HEK293 (cell line): Measurements from ENCODE around the gene C7orf33.

ENCODE experiments used
- CTCF ChIA-PET: fragments of 350-600 bp; formaldehyde crosslinking; extraction: SDS; loops from one replicate; lab custom pipeline; 2021; ENCODE audit warnings: antibody characterized with exemption; lab: Yijun Ruan, JAX
- POLR2A ChIA-PET: fragments of 300-600 bp; formaldehyde crosslinking; extraction: SDS; loops from one replicate; lab custom pipeline; 2020; ENCODE audit warnings: antibody characterized with exemption, inconsistent platforms; lab: Yijun Ruan, JAX
- H3K27ac ChIP-seq: fragments of 200-500 bp; sonication (Bioruptor generic); 2 replicates; pipeline ENCODE4 v1.5.1; 2014; ENCODE audit warnings: low read depth, low read length, control low read depth, inconsistent platforms; ENCODE audit errors: extremely low read depth
- H3K36me3 ChIP-seq, 2 experiments: fragments of 200-500 bp in 1 of 2; sonication (Bioruptor generic) in 1 of 2; 1 replicate in 1 of 2; 2 replicates in 1 of 2; pipeline ENCODE4 v1.5.1; 2014 to 2017; ENCODE audit warnings: inconsistent platforms in 2 of 2, low read length in 2 of 2; ENCODE audit not compliant: control insufficient read depth in 2 of 2, insufficient read depth in 1 of 2
- H3K4me1 ChIP-seq: fragments of 200-500 bp; sonication (Bioruptor generic); 2 replicates; pipeline ENCODE4 v1.5.1; 2014; ENCODE audit warnings: mild to moderate bottlenecking, low read length, inconsistent platforms; ENCODE audit not compliant: control insufficient read depth, insufficient read depth
- H3K4me3 ChIP-seq: 2 replicates; pipeline ENCODE4 v1.5.1; 2011; ENCODE audit warnings: low read depth, mild to moderate bottlenecking, control low read depth, low read length, moderate library complexity
- H3K9me3 ChIP-seq: fragments of 200-500 bp; sonication (Bioruptor generic); 2 replicates; pipeline ENCODE4 v1.5.1; 2014; ENCODE audit warnings: low read depth, low read length, inconsistent platforms; ENCODE audit not compliant: control insufficient read depth, insufficient read depth
- PRDM1 ChIP-seq: fragments of 450-650 bp; formaldehyde crosslinking; IDR thresholded peaks from 2 replicates; pipeline ENCODE4; 2016; ENCODE audit warnings: missing biosample characterization, missing genetic modification characterization
- ZBTB48 ChIP-seq: fragments of 450-650 bp; formaldehyde crosslinking; IDR thresholded peaks from 2 replicates; pipeline ENCODE4 v1.5.1; 2016; ENCODE audit warnings: missing biosample characterization, missing genetic modification characterization
- ZNF155 ChIP-seq: fragments of 450-650 bp; formaldehyde crosslinking; IDR thresholded peaks from 2 replicates; pipeline ENCODE4 v1.5.1; 2016; ENCODE audit warnings: missing biosample characterization, missing genetic modification characterization
- ZNF19 ChIP-seq: fragments of 450-650 bp; formaldehyde crosslinking; IDR thresholded peaks from 2 replicates; pipeline ENCODE4; 2016; ENCODE audit warnings: missing biosample characterization, missing genetic modification characterization, low read depth
- ZNF274 ChIP-seq, 2 experiments: fragments of 200-500 bp in 1 of 2; fragments of 450-650 bp in 1 of 2; sonication (Bioruptor generic) in 1 of 2; formaldehyde crosslinking in 1 of 2; IDR thresholded peaks; 2 replicates each; pipeline versions ENCODE4 v1.5.1 to v1.6.1; 2014 to 2016; ENCODE audit warnings: borderline replicate concordance in 1 of 2, inconsistent platforms in 1 of 2, low read length in 1 of 2, missing biosample characterization in 1 of 2, missing genetic modification characterization in 1 of 2
- ZNF530 ChIP-seq: fragments of 450-650 bp; formaldehyde crosslinking; IDR thresholded peaks from 2 replicates; pipeline ENCODE4 v1.5.1; 2016; ENCODE audit warnings: low read depth, missing biosample characterization, missing genetic modification characterization
- ZNF555 ChIP-seq: fragments of 450-650 bp; formaldehyde crosslinking; conservative IDR thresholded peaks from 2 replicates; pipeline ENCODE4 v1.5.1; 2017; ENCODE audit warnings: missing biosample characterization, mild to moderate bottlenecking, missing genetic modification characterization, inconsistent platforms
- ZNF571 ChIP-seq: fragments of 450-650 bp; formaldehyde crosslinking; IDR thresholded peaks from 2 replicates; pipeline ENCODE4 v1.5.0; 2017; ENCODE audit warnings: missing biosample characterization, missing genetic modification characterization
- TF ChIP-seq, protein P1 (sequence below): fragments of 450-650 bp; formaldehyde crosslinking; IDR thresholded peaks from 2 replicates; pipeline ENCODE4 v1.5.1; 2016; ENCODE audit warnings: missing biosample characterization, missing genetic modification characterization
- TF ChIP-seq, protein P2 (sequence below): fragments of 450-650 bp; formaldehyde crosslinking; optimal IDR thresholded peaks from 2 replicates; pipeline ENCODE3; 2016; ENCODE audit warnings: missing biosample characterization, mild to moderate bottlenecking, missing genetic modification characterization
- TF ChIP-seq, protein P3 (sequence below): fragments of 450-650 bp; formaldehyde crosslinking; IDR thresholded peaks from 2 replicates; pipeline ENCODE4 v1.5.1; 2017; ENCODE audit warnings: missing biosample characterization, missing genetic modification characterization
- TF ChIP-seq, protein P4 (sequence below): fragments of 450-650 bp; formaldehyde crosslinking; IDR thresholded peaks from 2 replicates; pipeline ENCODE4 v1.5.1; 2016; ENCODE audit warnings: missing biosample characterization, missing genetic modification characterization
- TF ChIP-seq, protein P5 (sequence below): fragments of 450-650 bp; formaldehyde crosslinking; IDR thresholded peaks from 2 replicates; pipeline ENCODE4 v1.5.1; 2016; ENCODE audit warnings: missing biosample characterization, missing genetic modification characterization

The C7orf33 gene

DNA sequence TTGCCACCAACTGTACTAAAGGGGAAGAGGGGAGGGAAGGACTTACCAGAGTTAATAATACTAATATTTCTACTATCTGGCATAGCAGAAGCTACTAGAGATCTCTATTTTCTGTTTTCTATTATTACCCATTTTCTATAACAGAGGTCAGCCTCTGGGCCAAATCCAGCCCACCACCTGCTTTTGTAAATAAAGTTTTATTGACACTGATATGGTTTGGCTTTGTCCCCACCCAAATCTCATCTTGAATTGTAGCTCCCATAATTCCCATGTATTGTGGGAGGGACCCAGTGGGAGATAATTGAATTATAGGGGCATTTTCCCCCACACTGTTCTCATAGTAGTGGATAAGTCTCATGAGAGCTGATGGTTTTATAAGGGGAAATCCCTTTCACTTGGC is 62.2 kb downstream of the C7orf33 start:
- no peaks in the 10 kb centered on the region for H3K4me1 ChIP-seq
- H3K27ac ChIP-seq = no peak overlapping the region
- H3K36me3 ChIP-seq = no peaks in the 10 kb centered on the region
- ChIA-PET CTCF (interaction anchor here (0.5 kb wide), 1 partner anchor 622 kb away, joined by 3 read pairs; no protein-coding TSS in a partner anchor), POLR2A (no interaction called here)
- no peaks in the 10 kb centered on the region for H3K9me3 ChIP-seq
- H3K4me3 ChIP-seq = no peak overlapping the region
- TF ChIP-seq, protein P1, sequence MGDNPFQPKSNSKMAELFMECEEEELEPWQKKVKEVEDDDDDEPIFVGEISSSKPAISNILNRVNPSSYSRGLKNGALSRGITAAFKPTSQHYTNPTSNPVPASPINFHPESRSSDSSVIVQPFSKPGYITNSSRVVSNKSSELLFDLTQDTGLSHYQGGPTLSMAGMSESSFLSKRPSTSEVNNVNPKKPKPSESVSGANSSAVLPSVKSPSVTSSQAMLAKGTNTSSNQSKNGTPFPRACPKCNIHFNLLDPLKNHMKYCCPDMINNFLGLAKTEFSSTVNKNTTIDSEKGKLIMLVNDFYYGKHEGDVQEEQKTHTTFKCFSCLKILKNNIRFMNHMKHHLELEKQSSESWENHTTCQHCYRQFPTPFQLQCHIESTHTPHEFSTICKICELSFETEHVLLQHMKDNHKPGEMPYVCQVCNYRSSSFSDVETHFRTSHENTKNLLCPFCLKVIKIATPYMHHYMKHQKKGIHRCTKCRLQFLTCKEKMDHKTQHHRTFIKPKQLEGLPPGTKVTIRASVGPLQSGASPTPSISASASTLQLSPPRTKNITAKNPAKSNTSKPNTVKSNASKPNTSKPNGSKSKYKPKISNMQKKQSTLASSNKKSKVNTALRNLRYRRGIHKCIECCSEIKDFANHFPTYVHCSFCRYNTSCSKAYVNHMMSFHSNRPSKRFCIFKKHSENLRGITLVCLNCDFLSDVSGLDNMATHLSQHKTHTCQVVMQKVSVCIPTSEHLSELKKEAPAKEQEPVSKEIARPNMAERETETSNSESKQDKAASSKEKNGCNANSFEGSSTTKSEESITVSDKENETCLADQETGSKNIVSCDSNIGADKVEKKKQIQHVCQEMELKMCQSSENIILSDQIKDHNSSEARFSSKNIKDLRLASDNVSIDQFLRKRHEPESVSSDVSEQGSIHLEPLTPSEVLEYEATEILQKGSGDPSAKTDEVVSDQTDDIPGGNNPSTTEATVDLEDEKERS (tag by site-specific recombination) = no peak
- TF ChIP-seq ZNF19 (tag by site-specific recombination) (no peak), ZNF274 (IDR thresholded peaks at IDR 0.05; ENCODE audit: low read length) (no peak), ZNF274 (tag by site-specific recombination; IDR thresholded peaks at IDR 0.05; ENCODE audit: borderline replicate concordance) (no peak), ZNF155 (tag by site-specific recombination) (no peak)
- TF ChIP-seq, all 188 proteins: peak for 0

DNA sequence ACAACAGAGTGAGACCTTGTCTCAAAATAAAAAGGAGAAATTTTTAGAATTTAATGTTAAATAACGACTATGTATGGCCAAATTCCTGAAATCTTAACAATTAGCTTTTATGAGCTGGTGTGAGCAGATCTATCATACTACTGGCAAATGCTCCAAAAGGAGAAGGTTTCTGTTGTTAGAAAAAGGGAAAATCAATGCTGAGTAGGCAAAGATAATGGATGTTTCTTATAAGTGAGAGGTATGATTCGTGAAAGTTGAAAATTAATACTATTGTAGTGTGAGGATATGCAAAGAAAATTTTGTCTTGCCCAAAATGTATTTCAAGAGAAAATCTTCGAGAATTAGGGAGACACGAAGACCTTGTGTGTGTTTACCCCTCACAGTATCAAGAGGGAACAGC is 67.4 kb downstream of the C7orf33 start:
- ChIA-PET POLR2A (no interaction called here), CTCF (interaction anchor here (0.6 to 1.1 kb wide), 2 partner anchors 82 to 178 kb away, joined by 3 to 4 read pairs; no protein-coding TSS in a partner anchor)
- Histone ChIP-seq H3K4me3 (no peak overlapping the region), H3K4me1 (no peaks in the 10 kb centered on the region), H3K9me3 (no peaks in the 10 kb centered on the region), H3K27ac (no peak overlapping the region), H3K36me3 (no peaks in the 10 kb centered on the region)
- TF ChIP-seq PRDM1 (tag by site-specific recombination) = 0 out of 2 replicates have a peak, but pooled peaks have one; percentile 18
- TF ChIP-seq ZNF530 (tag by site-specific recombination) = no peak

DNA sequence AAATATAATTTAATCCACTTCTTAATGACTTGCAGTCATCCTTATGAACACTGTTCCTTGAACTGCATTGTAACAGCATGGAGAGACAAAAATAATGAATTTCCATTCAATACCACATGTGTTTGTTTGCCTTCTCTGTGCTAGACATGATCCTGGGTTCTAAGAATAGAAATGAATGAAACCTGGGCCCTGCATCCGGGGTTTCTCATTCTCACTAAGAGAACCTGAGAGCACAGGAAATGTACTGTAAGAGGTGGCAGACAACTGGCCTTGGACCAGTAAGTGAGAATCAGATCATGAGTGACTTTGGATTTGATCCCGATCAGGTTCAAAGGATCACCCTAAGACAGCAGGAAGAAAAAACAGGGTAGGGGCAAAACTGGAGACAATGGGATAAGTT is 70.9 kb downstream of the C7orf33 start:
- H3K4me3 ChIP-seq = no peak overlapping the region
- ChIA-PET POLR2A (no interaction called here), CTCF (interaction anchor here (0.7 kb wide), 1 partner anchor 81 kb away, joined by 3 read pairs; no protein-coding TSS in a partner anchor)
- no peaks in the 10 kb centered on the region for H3K4me1 ChIP-seq
- no peaks in the 10 kb centered on the region for H3K9me3 ChIP-seq
- TF ChIP-seq ZNF571 = no peak
- no peak for TF ChIP-seq ZNF555 (tag by site-specific recombination)
- no peak for TF ChIP-seq ZBTB48
- TF ChIP-seq, protein P2, sequence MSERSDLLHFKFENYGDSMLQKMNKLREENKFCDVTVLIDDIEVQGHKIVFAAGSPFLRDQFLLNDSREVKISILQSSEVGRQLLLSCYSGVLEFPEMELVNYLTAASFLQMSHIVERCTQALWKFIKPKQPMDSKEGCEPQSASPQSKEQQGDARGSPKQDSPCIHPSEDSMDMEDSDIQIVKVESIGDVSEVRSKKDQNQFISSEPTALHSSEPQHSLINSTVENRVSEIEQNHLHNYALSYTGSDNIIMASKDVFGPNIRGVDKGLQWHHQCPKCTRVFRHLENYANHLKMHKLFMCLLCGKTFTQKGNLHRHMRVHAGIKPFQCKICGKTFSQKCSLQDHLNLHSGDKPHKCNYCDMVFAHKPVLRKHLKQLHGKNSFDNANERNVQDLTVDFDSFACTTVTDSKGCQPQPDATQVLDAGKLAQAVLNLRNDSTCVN (tag by site-specific recombination) = no peak
- TF ChIP-seq, protein P3, sequence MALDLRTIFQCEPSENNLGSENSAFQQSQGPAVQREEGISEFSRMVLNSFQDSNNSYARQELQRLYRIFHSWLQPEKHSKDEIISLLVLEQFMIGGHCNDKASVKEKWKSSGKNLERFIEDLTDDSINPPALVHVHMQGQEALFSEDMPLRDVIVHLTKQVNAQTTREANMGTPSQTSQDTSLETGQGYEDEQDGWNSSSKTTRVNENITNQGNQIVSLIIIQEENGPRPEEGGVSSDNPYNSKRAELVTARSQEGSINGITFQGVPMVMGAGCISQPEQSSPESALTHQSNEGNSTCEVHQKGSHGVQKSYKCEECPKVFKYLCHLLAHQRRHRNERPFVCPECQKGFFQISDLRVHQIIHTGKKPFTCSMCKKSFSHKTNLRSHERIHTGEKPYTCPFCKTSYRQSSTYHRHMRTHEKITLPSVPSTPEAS = no peak
- TF ChIP-seq, protein P4, sequence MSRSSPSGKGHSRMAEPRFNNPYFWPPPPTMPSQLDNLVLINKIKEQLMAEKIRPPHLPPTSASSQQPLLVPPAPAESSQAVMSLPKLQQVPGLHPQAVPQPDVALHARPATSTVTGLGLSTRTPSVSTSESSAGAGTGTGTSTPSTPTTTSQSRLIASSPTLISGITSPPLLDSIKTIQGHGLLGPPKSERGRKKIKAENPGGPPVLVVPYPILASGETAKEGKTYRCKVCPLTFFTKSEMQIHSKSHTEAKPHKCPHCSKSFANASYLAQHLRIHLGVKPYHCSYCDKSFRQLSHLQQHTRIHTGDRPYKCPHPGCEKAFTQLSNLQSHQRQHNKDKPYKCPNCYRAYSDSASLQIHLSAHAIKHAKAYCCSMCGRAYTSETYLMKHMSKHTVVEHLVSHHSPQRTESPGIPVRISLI (tag by site-specific recombination) = no peak
- TF ChIP-seq, protein P5, sequence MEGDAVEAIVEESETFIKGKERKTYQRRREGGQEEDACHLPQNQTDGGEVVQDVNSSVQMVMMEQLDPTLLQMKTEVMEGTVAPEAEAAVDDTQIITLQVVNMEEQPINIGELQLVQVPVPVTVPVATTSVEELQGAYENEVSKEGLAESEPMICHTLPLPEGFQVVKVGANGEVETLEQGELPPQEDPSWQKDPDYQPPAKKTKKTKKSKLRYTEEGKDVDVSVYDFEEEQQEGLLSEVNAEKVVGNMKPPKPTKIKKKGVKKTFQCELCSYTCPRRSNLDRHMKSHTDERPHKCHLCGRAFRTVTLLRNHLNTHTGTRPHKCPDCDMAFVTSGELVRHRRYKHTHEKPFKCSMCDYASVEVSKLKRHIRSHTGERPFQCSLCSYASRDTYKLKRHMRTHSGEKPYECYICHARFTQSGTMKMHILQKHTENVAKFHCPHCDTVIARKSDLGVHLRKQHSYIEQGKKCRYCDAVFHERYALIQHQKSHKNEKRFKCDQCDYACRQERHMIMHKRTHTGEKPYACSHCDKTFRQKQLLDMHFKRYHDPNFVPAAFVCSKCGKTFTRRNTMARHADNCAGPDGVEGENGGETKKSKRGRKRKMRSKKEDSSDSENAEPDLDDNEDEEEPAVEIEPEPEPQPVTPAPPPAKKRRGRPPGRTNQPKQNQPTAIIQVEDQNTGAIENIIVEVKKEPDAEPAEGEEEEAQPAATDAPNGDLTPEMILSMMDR (tag by site-specific recombination) = no peak
- H3K27ac ChIP-seq = no peak overlapping the region
- no peaks in the 10 kb centered on the region for H3K36me3 ChIP-seq
